GM06990 (cell line): ENCODE data around the gene ZNF594.
"Not testable (repeated sequence)": the region's sequence is repeated elsewhere in the genome, so short reads cannot be mapped to it uniquely, and the experiment has no call there.

ENCODE experiments used
- DNase-seq: peaks from one replicate; pipeline ENCODE4 v3.0.0-alpha.2; 2011; ENCODE audit not compliant: insufficient read length; ENCODE audit errors: extremely low read depth
- H3K27me3 ChIP-seq: replicated peaks from 2 replicates; pipeline ENCODE4 v1.6.0; 2011; ENCODE audit warnings: low read length; ENCODE audit not compliant: control insufficient read depth, insufficient read depth
- H3K36me3 ChIP-seq: 2 replicates; pipeline ENCODE4 v1.5.1; 2011; ENCODE audit warnings: low read length; ENCODE audit not compliant: control insufficient read depth, insufficient read depth
- H3K4me3 ChIP-seq: replicated peaks from 2 replicates; pipeline ENCODE4 v1.5.1; 2011; ENCODE audit warnings: low read depth, mild to moderate bottlenecking, control low read depth, low read length
- TF ChIP-seq, protein P1 (sequence below): IDR thresholded peaks from 2 replicates; pipeline ENCODE4 v1.5.1; 2011; ENCODE audit warnings: low read length, control low read depth, mild to moderate bottlenecking, inconsistent platforms; ENCODE audit not compliant: insufficient read depth, poor library complexity, severe bottlenecking

The ZNF594 gene

DNA sequence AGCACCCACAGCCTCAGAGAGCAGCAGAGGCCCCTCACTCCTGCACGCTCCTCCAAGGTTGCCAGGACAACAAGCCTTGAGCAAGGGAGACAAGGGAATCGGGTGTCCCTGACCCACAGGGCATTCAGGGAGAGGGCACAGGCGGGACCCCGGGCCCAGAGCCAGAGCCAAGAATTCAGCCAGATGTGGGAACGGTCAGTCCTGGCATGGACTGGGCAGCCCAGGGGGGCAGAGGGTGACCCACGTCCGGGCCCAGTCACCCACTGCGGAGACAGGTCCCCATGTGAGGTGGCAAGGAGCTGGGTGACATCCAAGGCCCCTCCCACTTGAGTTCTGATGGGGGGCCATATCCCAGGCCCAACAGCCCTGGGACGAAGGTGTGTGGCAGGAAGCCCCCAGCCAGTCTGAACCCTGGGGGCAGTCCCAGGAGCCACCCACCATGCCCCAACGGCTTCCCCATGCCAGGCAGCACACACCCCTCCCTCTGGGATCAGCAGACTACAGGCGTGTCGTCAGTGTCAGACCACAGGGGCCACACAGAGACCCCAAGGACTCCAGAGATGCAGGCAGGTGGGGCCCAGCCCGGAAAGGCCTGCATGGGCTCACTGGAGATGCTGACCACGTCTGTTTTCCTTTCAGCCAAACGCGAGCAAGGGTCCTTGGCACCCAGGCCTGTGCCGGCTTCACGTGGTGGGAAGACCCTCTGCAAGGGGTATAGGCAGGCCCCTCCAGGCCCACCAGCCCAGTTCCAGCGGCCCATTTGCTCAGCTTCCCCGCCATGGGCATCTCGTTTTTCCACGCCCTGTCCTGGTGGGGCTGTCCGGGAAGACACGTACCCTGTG, 52.8 kb downstream of the ZNF594 start:
- Histone ChIP-seq H3K27me3 (no peaks in the 10 kb centered on the region), H3K4me3 (no peak overlapping the region), H3K36me3 (no peaks in the 10 kb centered on the region)
- DNase-seq, result no peak
- TF ChIP-seq, protein P1, sequence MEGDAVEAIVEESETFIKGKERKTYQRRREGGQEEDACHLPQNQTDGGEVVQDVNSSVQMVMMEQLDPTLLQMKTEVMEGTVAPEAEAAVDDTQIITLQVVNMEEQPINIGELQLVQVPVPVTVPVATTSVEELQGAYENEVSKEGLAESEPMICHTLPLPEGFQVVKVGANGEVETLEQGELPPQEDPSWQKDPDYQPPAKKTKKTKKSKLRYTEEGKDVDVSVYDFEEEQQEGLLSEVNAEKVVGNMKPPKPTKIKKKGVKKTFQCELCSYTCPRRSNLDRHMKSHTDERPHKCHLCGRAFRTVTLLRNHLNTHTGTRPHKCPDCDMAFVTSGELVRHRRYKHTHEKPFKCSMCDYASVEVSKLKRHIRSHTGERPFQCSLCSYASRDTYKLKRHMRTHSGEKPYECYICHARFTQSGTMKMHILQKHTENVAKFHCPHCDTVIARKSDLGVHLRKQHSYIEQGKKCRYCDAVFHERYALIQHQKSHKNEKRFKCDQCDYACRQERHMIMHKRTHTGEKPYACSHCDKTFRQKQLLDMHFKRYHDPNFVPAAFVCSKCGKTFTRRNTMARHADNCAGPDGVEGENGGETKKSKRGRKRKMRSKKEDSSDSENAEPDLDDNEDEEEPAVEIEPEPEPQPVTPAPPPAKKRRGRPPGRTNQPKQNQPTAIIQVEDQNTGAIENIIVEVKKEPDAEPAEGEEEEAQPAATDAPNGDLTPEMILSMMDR, result no peak

- H3K36me3 ChIP-seq, H3K4me3 ChIP-seq, H3K27me3 ChIP-seq, DNase-seq: not testable (repeated sequence)
Observed at GRCh38 chr17:5138198-5138544, 53.5 kb downstream of the ZNF594 start.

GRCh38 chr17:5137511-5138197, 54.0 kb downstream of the ZNF594 start:
- not testable (repeated sequence) for DNase-seq, H3K27me3 ChIP-seq, H3K36me3 ChIP-seq, H3K4me3 ChIP-seq

DNA sequence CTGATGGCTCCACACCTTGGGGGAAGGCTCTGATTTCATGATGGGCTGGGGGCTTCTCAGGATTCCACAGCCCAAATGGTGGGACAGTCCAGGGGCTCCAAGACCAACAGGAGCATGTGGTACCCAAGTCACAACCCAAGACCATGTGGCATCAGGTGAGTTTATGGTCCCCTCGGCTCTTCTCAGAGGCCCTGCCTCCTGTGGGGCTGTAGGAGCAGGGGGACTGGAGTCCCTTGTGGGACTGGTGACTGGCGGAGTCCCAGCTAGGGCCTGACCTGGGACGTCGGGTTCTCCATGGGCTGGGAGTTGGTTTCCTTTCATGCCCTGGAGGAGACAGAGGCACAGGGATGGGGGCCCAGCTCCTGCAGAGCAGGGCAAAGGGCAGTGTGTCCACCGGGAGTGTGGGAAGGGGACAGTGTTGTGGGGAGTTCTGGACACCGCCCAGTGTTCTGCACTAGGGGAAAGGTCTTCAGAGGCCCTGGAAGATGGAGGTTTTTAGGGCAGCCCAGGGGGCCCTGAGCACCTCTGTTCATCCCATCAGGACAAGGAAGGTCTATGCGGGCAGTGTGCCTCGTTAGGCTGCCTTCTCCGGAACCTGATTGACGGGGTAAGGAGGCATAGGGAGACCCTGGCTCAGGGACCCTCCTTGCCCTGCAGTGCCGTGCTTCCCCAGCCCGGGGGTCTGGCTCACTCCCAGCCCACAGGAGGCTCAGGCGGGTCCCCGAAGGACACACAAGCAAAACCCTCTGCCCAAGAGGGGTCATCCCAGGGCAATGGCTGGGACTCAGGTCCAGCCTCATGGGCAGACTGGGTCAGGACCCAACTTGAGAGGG, 54.9 kb downstream of the ZNF594 start:
- H3K27me3 ChIP-seq, H3K4me3 ChIP-seq, DNase-seq, H3K36me3 ChIP-seq: not testable (repeated sequence)

- Histone ChIP-seq H3K27me3 (no peaks in the 10 kb centered on the region), H3K36me3 (no peaks in the 10 kb centered on the region), H3K4me3 (no peak overlapping the region)
- no peak for DNase-seq
- TF ChIP-seq, protein P1, result no peak
Observed at GRCh38 chr17:5135726-5136579, 55.7 kb downstream of the ZNF594 start.

GRCh38 chr17:5135131-5135712, 56.4 kb downstream of the ZNF594 start:
- not testable (repeated sequence) for H3K27me3 ChIP-seq, H3K4me3 ChIP-seq, DNase-seq, H3K36me3 ChIP-seq

DNA sequence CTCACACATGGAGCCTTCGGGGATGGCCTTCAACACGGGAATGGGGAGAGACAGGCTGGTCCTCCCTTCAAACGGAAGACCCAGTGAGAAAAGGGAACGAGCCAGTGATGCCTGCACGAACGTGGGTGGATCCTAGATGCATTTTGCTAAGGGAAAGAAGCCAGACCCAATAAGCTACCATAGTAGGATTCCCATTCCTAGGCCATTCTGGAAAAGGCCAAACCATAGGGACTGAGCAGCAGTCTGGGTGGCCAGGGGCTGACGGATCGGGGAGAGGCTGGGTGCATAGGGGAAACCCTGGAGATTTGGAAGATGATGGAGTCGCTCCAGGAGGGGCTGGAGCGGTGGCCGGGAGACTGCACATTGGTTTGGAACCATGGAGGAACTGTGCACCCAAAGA, 57.1 kb downstream of the ZNF594 start:
- H3K36me3 ChIP-seq, H3K4me3 ChIP-seq, H3K27me3 ChIP-seq, DNase-seq: not testable (repeated sequence)

- not testable (repeated sequence) for H3K27me3 ChIP-seq, DNase-seq, H3K4me3 ChIP-seq, H3K36me3 ChIP-seq
Observed at GRCh38 chr17:5133961-5134360, 57.7 kb downstream of the ZNF594 start.
